PC-3 (cell line): ENCODE results near the gene EDNRA. TPM values are rescaled to one million over a fixed set of nuclear protein-coding genes. Genes with fewer than 3 reads are reported as not detected.

ENCODE experiments used
- ATAC-seq: fragments of 200-7000 bp; cut with Tn5 transposase; 2 replicates; pipeline ENCODE4 v1.9.1; 2020; ENCODE audit warnings: mild to moderate bottlenecking, moderate library complexity
- BruUV-seq: library from RNA; stranded (reverse); fragments of 400-500 nt; replicated peaks from 2 replicates; lab custom pipeline; 2021; lab: Mats Ljungman, UMichigan
- CTCF ChIA-PET: fragments of 300-600 bp; sonication (Branson Sonifier 250); formaldehyde crosslinking; loops from one replicate; lab custom pipeline; 2022; ENCODE audit warnings: antibody characterized with exemption; lab: Charles Lee
- POLR2A ChIA-PET: fragments of 300-600 bp; sonication (Branson Sonifier 250); formaldehyde crosslinking; loops from one replicate; lab custom pipeline; 2022; ENCODE audit warnings: antibody characterized with exemption; ENCODE audit not compliant: unreplicated experiment; lab: Charles Lee
- DNase-seq: peaks from one replicate; pipeline ENCODE4 v3.0.0-alpha.2; 2015
- H2AFZ ChIP-seq: fragments of 300-600 bp; sonication (generic); 2 replicates; pipeline ENCODE4 v1.6.0; 2016; ENCODE audit warnings: antibody characterized with exemption, low read length
- H3F3A ChIP-seq: fragments of 300-600 bp; sonication (generic); one replicate; pipeline ENCODE4 v1.6.0; 2017; ENCODE audit warnings: antibody characterized with exemption, low read length, control low read depth, mild to moderate bottlenecking; ENCODE audit not compliant: unreplicated experiment
- H3K27ac ChIP-seq: fragments of 300-600 bp; sonication (generic); 2 replicates; pipeline ENCODE4 v1.5.1; 2016; ENCODE audit warnings: mild to moderate bottlenecking, low read length
- H3K27me3 ChIP-seq: fragments of 300-600 bp; sonication (generic); 2 replicates; pipeline ENCODE4 v1.6.1; 2016; ENCODE audit warnings: low read length, mixed read lengths
- H3K36me3 ChIP-seq: fragments of 300-600 bp; sonication (generic); 2 replicates; pipeline ENCODE4 v1.6.1; 2016; ENCODE audit warnings: low read depth, mixed run types, low read length, mixed read lengths
- H3K4me1 ChIP-seq: fragments of 300-600 bp; sonication (generic); 2 replicates; pipeline ENCODE4 v1.5.1; 2016; ENCODE audit warnings: low read length; ENCODE audit not compliant: insufficient read depth
- H3K4me2 ChIP-seq: fragments of 300-600 bp; sonication (generic); 2 replicates; pipeline ENCODE4 v1.6.0; 2016; ENCODE audit warnings: low read length
- H3K4me3 ChIP-seq: fragments of 300-600 bp; sonication (generic); 2 replicates; pipeline ENCODE4 v1.5.1; 2016; ENCODE audit warnings: mild to moderate bottlenecking, low read length, mixed read lengths
- H3K79me2 ChIP-seq: fragments of 300-600 bp; sonication (generic); 2 replicates; pipeline ENCODE4 v1.6.1; 2017; ENCODE audit warnings: low read length, mixed read lengths
- H3K9ac ChIP-seq: fragments of 300-600 bp; sonication (generic); 2 replicates; pipeline ENCODE4 v1.6.0; 2016; ENCODE audit warnings: mild to moderate bottlenecking, low read length
- H3K9me2 ChIP-seq: fragments of 300-600 bp; sonication (generic); replicated peaks from 2 replicates; pipeline ENCODE4 v1.6.1; 2016; ENCODE audit warnings: mixed run types, low read length, mixed read lengths
- H3K9me3 ChIP-seq: fragments of 300-600 bp; sonication (generic); 2 replicates; pipeline ENCODE4 v1.6.1; 2016; ENCODE audit warnings: low read length, mixed read lengths
- H4K20me1 ChIP-seq: fragments of 300-600 bp; sonication (generic); 2 replicates; pipeline ENCODE4 v1.6.1; 2016; ENCODE audit warnings: low read length, mixed read lengths
- CTCF ChIP-seq: fragments of 300-600 bp; sonication (generic); conservative IDR thresholded peaks from 2 replicates; pipeline ENCODE4 v1.5.1; 2017; ENCODE audit warnings: antibody characterized with exemption, low read depth, mild to moderate bottlenecking, low read length
- EZH2 ChIP-seq: fragments of 300-600 bp; sonication (generic); IDR thresholded peaks from one replicate; pipeline ENCODE4 v1.6.1; 2017; ENCODE audit warnings: antibody characterized with exemption, mild to moderate bottlenecking, low read length; ENCODE audit not compliant: unreplicated experiment
- EZH2phosphoT487 ChIP-seq: fragments of 300-600 bp; sonication (generic); IDR thresholded peaks from 2 replicates; pipeline ENCODE4 v1.6.1; 2018; ENCODE audit warnings: mild to moderate bottlenecking, antibody characterized with exemption, low read length, borderline replicate concordance
- intact Hi-C: fragments of 100-400 bp; cut with micrococcal nuclease; formaldehyde crosslinking; loops from 2 replicates; pipeline ENCODE4 v1.9.0; 2023
- total RNA-seq: library from RNA; depleted of rRNA; stranded (reverse); fragments of >200 nt; gene quantifications from 2 replicates; pipeline ENCODE4 v1.2.3, GENCODE V29; 2014

The EDNRA gene
- total RNA-seq, 1 experiment from 2014 or later: 2.4 TPM

- ATAC-seq: peak; percentile 87
- H3F3A ChIP-seq: no peaks in the 10 kb centered on the region
- CTCF ChIA-PET: no interaction called here
- peaks cover 50% of the 10 kb centered on the region for H3K4me1 ChIP-seq
- H4K20me1 ChIP-seq: no peaks in the 10 kb centered on the region
- intact Hi-C loops: no loop called here
- no peaks in the 10 kb centered on the region for H3K27me3 ChIP-seq
- no peaks in the 10 kb centered on the region for H3K79me2 ChIP-seq
- peak overlapping the region; percentile 84 for H3K27ac ChIP-seq
- no peaks in the 10 kb centered on the region for H3K36me3 ChIP-seq
- H3K9me2 ChIP-seq: no peaks in the 10 kb centered on the region
- no peaks in the 10 kb centered on the region for H3K9me3 ChIP-seq
- BruUV-seq: no TSS peak
- no peak overlapping the region for H2AFZ ChIP-seq
- no peak overlapping the region for H3K4me3 ChIP-seq
- TF ChIP-seq EZH2phosphoT487: no peak
- POLR2A ChIA-PET: no interaction called here
- H3K9ac ChIP-seq: peak overlapping the region; percentile 61
- H3K4me2 ChIP-seq: peak overlapping the region; percentile 27; the same call in 1 of the 2 replicates
- peak; percentile 83 for DNase-seq
These were observed 65.5 kb downstream of the EDNRA start for GRCh38 chr4:147546349-147546748.

- ChIA-PET CTCF (no interaction called here), POLR2A (interaction anchor here (0.6 kb wide), 1 partner anchor 1636 kb away, joined by 5 read pairs; no protein-coding TSS in a partner anchor)
- Histone ChIP-seq H2AFZ (no peak overlapping the region), H3K36me3 (no peaks in the 10 kb centered on the region), H3K27me3 (no peaks in the 10 kb centered on the region), H3K9me3 (no peaks in the 10 kb centered on the region), H3K4me2 (no peak overlapping the region), H3F3A (no peaks in the 10 kb centered on the region), H3K27ac (peak overlapping the region; percentile 84), H3K9me2 (no peaks in the 10 kb centered on the region), H3K9ac (peak overlapping the region; percentile 61), H3K4me1 (peaks cover 46% of the 10 kb centered on the region), H4K20me1 (no peaks in the 10 kb centered on the region), H3K79me2 (no peaks in the 10 kb centered on the region), H3K4me3 (no peak overlapping the region)
- BruUV-seq: no TSS peak
- DNase-seq: peak; percentile 24
- intact Hi-C loops: no loop called here
- ATAC-seq: no peak
- TF ChIP-seq EZH2phosphoT487: no peak
- no peak for TF ChIP-seq EZH2
- no peak for TF ChIP-seq CTCF
These were observed 66.6 kb downstream of the EDNRA start for GRCh38 chr4:147547314-147548056.

- no peak for DNase-seq
- no peaks in the 10 kb centered on the region for H3K36me3 ChIP-seq
- no peaks in the 10 kb centered on the region for H3F3A ChIP-seq
- no peaks in the 10 kb centered on the region for H4K20me1 ChIP-seq
- H3K9ac ChIP-seq: no peak overlapping the region
- no peak for ATAC-seq
- H3K9me3 ChIP-seq: no peaks in the 10 kb centered on the region
- peaks cover 38% of the 10 kb centered on the region for H3K4me1 ChIP-seq
- ChIA-PET POLR2A (no interaction called here), CTCF (no interaction called here)
- H3K27me3 ChIP-seq: no peaks in the 10 kb centered on the region
- no peaks in the 10 kb centered on the region for H3K79me2 ChIP-seq
- TF ChIP-seq CTCF: no peak
- TF ChIP-seq EZH2: no peak
- TF ChIP-seq EZH2phosphoT487: no peak
- H3K4me2 ChIP-seq: no peak overlapping the region
- no peak overlapping the region for H3K27ac ChIP-seq
- H3K4me3 ChIP-seq: no peak overlapping the region
- H3K9me2 ChIP-seq: no peaks in the 10 kb centered on the region
- no TSS peak for BruUV-seq
- intact Hi-C loops: no loop called here
- no peak overlapping the region for H2AFZ ChIP-seq
These were observed 67.4 kb downstream of the EDNRA start for GRCh38 chr4:147548256-147548655.
